Dermis microvascular lymphatic vessel endothelial cell (primary cell): ENCODE measurements around the gene OR8S1. TPM values are rescaled to one million over a fixed set of nuclear protein-coding genes. Genes with fewer than 3 reads are reported as not detected.
"Not testable (repeated sequence)": the region's sequence is repeated elsewhere in the genome, so short reads cannot be mapped to it uniquely, and the experiment has no call there.

Experiments
- DNase-seq, 2 donors: peaks; one replicate each; pipeline versions ENCODE4 v3.0.0 to v3.0.0-alpha.2; 2010; ENCODE audit warnings: low read depth in 2 of 2
- total RNA-seq: library from RNA; depleted of rRNA; stranded (reverse); fragments of >200 nt; gene quantifications from 2 replicates; pipeline ENCODE4 v1.2.1, GENCODE V29; 2014

OR8S1 gene
- total RNA-seq, 1 donor from 2014 or later, result not detected

DNA sequence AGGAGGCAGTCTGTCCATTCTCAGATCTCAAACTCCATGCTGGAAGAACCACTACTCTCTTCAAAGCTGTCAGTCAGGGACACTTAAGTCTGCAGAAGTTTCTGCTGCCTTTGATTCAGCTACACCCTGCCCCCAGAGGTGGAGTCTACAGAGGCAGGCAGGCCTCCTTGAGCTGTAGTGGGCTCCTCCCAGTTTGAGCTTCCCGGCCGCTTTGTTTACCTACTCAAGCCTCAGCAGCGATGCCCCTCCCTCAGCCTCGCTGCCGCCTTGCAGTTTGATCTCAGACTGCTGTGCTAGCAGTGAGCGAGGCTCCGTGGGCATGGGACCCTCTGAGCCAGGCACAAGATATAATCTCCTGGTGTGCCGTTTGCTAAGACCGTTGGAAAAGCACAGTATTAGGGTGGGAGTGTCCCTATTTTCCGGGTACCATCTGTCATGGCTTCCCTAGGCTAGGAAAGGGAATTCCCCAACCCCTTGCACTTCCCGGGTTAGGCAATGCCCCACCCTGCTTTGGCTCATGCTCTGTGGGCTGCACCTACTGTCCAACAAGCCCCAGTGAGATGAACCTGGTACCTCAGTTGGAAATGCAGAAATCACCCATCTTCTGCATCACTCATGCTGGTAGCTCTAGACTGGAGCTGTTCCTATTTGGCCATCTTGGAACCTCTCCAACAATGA lies 28.4 kb downstream of the OR8S1 start:
- not testable (repeated sequence) for DNase-seq

DNA sequence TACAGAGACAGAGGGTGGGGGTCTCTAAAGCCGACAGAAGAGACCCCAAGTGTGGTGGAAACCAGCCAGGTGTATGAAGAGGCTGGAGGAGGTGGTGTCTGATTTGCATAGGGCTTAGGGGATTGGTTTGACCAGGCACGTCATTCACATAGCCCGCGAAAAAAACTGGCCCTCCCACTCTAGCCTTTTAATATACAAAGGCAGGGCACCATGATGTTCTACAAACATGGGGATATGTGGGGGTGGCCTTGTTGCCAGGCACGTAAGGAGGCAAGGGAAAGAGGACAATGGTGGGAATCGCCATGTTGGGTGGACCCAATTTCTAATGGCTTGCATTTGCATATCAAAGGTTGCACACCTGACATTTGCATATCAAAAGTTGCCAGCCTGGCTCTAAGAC lies 31.2 kb downstream of the OR8S1 start:
- DNase-seq, result no peak

DNA sequence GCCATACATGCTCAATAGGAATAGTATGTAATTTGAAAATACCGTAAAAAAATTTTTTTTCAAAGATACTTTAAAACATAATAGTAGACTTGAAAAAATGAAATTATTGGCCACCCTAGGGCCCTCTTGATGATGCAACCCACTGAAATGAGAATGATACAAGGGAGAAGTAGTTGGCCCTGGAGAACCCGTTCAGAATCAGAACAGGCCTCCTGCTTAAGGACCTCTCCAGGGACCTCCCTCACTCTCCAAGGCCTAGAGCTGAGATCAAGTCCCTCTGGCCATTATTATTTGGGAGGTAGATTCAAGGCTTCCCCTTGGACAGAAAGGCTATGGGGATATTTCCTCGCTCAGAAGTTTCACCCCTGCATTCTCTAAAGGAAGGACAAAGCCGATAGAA lies 32.5 kb downstream of the OR8S1 start:
- DNase-seq, result no peak

DNA sequence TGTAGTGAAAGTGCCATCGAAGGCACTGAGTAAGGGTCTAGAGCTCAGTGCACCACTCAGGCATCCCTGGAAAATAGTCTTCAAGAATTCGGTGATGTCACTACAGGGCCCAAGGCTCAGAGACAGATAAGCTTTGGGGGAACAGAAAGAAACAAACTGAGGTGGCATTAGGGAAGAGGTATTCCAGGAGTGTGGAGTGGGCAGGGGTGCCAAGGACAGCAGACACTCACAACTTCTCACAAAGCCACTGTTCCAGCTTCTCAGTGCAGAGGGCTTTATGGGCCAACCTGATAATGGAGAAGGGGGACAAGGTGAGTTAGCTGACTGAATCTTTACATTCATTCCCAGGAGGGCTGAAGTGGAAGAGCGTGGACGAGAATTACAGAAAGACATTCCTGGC lies 42.3 kb downstream of the OR8S1 start:
- no peak for DNase-seq

DNA sequence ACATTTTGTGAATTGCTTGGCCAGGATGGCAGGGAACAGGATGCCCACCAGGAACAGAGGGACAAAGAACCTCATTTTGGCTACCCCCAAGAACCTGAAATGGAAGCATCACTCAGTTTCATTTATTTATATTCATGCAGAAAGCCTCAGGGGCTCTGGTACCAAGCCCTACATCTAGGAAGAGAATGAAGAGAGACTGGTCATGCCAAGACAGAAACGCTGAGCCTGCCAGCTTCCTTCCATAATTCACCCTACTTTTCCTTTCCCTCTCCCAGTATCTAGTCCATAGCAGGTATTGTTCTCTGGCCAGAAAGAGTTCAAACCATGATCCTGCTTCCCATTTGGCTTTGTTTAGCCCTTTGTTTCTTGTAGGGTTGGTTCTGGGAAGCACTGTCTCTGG lies 44.5 kb downstream of the OR8S1 start, which contains the start of gene LALBA:
Gene LALBA (minus strand): TSS at position 101 of the 400 bp plus-strand sequence. CDS start 26 bp downstream, at position 75.
- DNase-seq, result no peak

DNA sequence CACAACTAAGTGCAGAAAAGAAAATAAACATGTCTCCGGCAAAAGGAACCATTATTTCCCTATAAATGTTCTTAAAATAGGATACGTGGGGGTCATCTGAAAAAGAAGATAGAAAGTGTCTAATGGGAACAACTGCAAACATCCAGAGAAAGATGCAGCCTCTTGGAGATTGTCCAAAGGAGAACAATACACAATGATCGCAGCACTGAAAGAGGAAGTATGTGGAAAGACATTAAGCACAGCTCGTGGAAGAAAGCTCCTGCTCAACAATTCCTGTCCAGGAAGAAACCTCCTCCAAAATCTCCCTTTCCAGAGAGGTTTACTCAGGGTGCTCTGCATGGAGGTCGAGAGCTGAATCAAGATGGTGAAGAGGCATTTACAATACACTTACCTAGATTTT lies 46.9 kb downstream of the OR8S1 start:
- DNase-seq, result peak in 1 of 2 donors; percentile 16

Other genes starting within 250 kb of the OR8S1 start
- gene ZNF641, start 174.7 kb upstream of the OR8S1 start, total RNA-seq, result 0.51 and 1.0 TPM in 2 replicates
- gene ANP32D, start 53.1 kb upstream of the OR8S1 start, total RNA-seq, result not detected in 2 replicates
- not detected in 2 replicates for gene C12orf54, start 43.1 kb upstream of the OR8S1 start, total RNA-seq
- gene LALBA, start 44.4 kb downstream of the OR8S1 start, total RNA-seq, result not detected in 2 replicates
- gene KANSL2, start 156.6 kb downstream of the OR8S1 start, total RNA-seq, result 31.1 and 43.0 TPM in 2 replicates
- 17.7 and 21.0 TPM in 2 replicates for gene CCNT1, start 191.1 kb downstream of the OR8S1 start, total RNA-seq